ENCODE results near the gene SLC35E2B. TPM values are rescaled to one million over a fixed set of nuclear protein-coding genes. Genes with fewer than 3 reads are reported as not detected.

The SLC35E2B gene
- total and polyA plus RNA-seq, 2 of the 13 experiments (the other 11 are each of a cell fraction or from before 2014, with no cell fraction given) = 14.1 to 19.7 TPM

DNA sequence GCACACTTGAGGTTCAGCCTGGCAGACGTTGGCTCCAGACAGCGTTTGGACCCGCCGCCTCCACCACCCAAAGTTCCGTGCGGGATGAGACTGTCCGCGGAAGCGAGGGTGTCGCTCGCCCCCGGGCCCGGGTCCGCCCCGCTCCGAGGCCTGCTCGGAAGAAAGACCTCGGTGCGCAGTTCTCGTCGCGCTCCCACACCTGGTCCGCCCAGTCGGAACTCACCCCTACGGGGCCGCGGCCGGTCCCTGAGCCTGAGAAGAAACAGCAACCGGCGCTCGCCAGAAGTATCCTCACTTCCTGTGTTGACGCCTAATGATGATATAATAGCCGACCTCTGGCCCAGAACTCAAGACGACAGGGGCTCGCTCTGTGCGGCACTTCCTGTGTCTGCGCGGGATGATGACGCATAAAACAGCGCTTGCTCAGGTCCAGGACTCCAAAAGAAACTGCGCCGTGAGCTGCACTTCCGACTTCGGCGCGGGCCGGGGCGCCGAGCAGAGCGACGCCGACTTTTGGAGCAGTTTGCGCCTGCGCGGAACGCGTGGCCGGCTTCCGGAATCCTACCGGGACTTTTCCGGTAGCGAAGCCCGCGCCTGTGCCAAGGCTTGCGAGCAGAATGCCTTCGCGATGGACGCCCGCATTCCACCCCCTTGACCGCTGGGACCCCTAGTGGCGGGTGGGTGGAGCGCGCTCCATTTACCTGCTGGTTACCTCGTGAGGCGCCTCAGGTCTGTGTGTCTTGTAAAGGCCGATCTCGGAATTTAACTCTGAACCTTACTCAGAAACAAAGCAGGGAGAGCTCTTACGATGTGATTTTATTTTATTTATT lies 31.7 kb upstream of the SLC35E2B start, which contains the start of gene CDK11A (continued):
- TF ChIP-seq, protein P1, sequence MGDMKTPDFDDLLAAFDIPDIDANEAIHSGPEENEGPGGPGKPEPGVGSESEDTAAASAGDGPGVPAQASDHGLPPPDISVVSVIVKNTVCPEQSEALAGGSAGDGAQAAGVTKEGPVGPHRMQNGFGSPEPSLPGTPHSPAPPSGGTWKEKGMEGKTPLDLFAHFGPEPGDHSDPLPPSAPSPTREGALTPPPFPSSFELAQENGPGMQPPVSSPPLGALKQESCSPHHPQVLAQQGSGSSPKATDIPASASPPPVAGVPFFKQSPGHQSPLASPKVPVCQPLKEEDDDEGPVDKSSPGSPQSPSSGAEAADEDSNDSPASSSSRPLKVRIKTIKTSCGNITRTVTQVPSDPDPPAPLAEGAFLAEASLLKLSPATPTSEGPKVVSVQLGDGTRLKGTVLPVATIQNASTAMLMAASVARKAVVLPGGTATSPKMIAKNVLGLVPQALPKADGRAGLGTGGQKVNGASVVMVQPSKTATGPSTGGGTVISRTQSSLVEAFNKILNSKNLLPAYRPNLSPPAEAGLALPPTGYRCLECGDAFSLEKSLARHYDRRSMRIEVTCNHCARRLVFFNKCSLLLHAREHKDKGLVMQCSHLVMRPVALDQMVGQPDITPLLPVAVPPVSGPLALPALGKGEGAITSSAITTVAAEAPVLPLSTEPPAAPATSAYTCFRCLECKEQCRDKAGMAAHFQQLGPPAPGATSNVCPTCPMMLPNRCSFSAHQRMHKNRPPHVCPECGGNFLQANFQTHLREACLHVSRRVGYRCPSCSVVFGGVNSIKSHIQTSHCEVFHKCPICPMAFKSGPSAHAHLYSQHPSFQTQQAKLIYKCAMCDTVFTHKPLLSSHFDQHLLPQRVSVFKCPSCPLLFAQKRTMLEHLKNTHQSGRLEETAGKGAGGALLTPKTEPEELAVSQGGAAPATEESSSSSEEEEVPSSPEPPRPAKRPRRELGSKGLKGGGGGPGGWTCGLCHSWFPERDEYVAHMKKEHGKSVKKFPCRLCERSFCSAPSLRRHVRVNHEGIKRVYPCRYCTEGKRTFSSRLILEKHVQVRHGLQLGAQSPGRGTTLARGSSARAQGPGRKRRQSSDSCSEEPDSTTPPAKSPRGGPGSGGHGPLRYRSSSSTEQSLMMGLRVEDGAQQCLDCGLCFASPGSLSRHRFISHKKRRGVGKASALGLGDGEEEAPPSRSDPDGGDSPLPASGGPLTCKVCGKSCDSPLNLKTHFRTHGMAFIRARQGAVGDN (CRISPR knock-in tag; IDR thresholded peaks at IDR 0.05) = peak; percentile 77
- TF ChIP-seq POLR2G (IDR thresholded peaks at IDR 0.05; ENCODE audit: low read depth, low read length) (peak; percentile 76), PPARG (CRISPR knock-in tag; conservative IDR thresholded peaks at IDR 0.05) (peak; percentile 99), ELF3 (CRISPR knock-in tag; IDR thresholded peaks at IDR 0.05) (peak; percentile 68), MEIS2 (CRISPR knock-in tag; IDR thresholded peaks at IDR 0.05) (0 out of 2 replicates have a peak, but pooled peaks have one; percentile 32), ELF1 (CRISPR knock-in tag; IDR thresholded peaks at IDR 0.05) (peak; percentile 97), ZBTB21 (CRISPR knock-in tag; IDR thresholded peaks at IDR 0.05) (peak; percentile 97), AKAP8 (CRISPR knock-in tag; IDR thresholded peaks at IDR 0.05) (peak; percentile 74; the same call in 1 of the 2 replicates), CREB1 (IDR thresholded peaks at IDR 0.05) (peak; percentile 97), CREB1 (CRISPR knock-in tag; IDR thresholded peaks at IDR 0.05) (peak; percentile 97), DMAP1 (CRISPR knock-in tag; IDR thresholded peaks at IDR 0.05) (peak; percentile 30; the same call in 1 of the 2 replicates), CREM (IDR thresholded peaks at IDR 0.05) (peak; percentile 99), CREM (CRISPR knock-in tag; IDR thresholded peaks at IDR 0.05) (peak; percentile 86), FOXK1 (CRISPR knock-in tag; IDR thresholded peaks at IDR 0.05; ENCODE audit: borderline replicate concordance, low read depth) (peak; percentile 90), KDM5A (IDR thresholded peaks at IDR 0.05; ENCODE audit: borderline replicate concordance, low read length) (peak; percentile 88), SIN3B (IDR thresholded peaks at IDR 0.05; ENCODE audit: low read length) (peak; percentile 84), NR2F6 (IDR thresholded peaks at IDR 0.05) (peak; percentile 70), NR2F6 (CRISPR knock-in tag; IDR thresholded peaks at IDR 0.05) (peak; percentile 84), HOXA3 (CRISPR knock-in tag; IDR thresholded peaks at IDR 0.05) (peak; percentile 99), ELF4 (CRISPR knock-in tag; IDR thresholded peaks at IDR 0.05; ENCODE audit: borderline replicate concordance) (peak; percentile 86), ZNF614 (CRISPR knock-in tag; IDR thresholded peaks at IDR 0.05; ENCODE audit: borderline replicate concordance) (peak; percentile 72; the same call in 1 of the 2 replicates), SPEN (CRISPR knock-in tag; IDR thresholded peaks at IDR 0.05; ENCODE audit: low read depth) (peak; percentile 76)
- TF ChIP-seq, protein P2, sequence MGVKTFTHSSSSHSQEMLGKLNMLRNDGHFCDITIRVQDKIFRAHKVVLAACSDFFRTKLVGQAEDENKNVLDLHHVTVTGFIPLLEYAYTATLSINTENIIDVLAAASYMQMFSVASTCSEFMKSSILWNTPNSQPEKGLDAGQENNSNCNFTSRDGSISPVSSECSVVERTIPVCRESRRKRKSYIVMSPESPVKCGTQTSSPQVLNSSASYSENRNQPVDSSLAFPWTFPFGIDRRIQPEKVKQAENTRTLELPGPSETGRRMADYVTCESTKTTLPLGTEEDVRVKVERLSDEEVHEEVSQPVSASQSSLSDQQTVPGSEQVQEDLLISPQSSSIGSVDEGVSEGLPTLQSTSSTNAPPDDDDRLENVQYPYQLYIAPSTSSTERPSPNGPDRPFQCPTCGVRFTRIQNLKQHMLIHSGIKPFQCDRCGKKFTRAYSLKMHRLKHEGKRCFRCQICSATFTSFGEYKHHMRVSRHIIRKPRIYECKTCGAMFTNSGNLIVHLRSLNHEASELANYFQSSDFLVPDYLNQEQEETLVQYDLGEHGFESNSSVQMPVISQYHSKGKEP (CRISPR knock-in tag; IDR thresholded peaks at IDR 0.05) = 0 out of 2 replicates have a peak, but pooled peaks have one; percentile 63
- TF ChIP-seq, protein P3, sequence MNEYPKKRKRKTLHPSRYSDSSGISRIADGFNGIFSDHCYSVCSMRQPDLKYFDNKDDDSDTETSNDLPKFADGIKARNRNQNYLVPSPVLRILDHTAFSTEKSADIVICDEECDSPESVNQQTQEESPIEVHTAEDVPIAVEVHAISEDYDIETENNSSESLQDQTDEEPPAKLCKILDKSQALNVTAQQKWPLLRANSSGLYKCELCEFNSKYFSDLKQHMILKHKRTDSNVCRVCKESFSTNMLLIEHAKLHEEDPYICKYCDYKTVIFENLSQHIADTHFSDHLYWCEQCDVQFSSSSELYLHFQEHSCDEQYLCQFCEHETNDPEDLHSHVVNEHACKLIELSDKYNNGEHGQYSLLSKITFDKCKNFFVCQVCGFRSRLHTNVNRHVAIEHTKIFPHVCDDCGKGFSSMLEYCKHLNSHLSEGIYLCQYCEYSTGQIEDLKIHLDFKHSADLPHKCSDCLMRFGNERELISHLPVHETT (CRISPR knock-in tag; conservative IDR thresholded peaks at IDR 0.05) = peak; percentile 99

Data from HepG2 (cell line).